ENCODE data around the gene STARD10. TPM values are rescaled to one million over a fixed set of nuclear protein-coding genes. Genes with fewer than 3 reads are reported as not detected.

STARD10 gene
- total RNA-seq, 2 experiments from 2014 or later = 10.5 to 12.9 TPM

GRCh38 chr11:72724851-72725723 is 68.8 kb downstream of the STARD10 start:
- Mint-ChIP-seq H3K27ac (peak overlapping the region; percentile 90), H3K4me3 (peak overlapping the region; percentile 82), H3K9me3 (no peaks in the 10 kb centered on the region), H3K27me3 (no peaks in the 10 kb centered on the region), H3K36me3 (ENCODE audit: low read depth) (peaks cover 24% of the 10 kb centered on the region), H3K4me1 (ENCODE audit: low read depth) (peaks cover 43% of the 10 kb centered on the region)
- DNase-seq (peak; percentile 67 to 94 (median 76)), ATAC-seq (ENCODE audit: poor library complexity) (peak; percentile 14)
- Histone ChIP-seq H3K36me3 (ENCODE audit: insufficient read depth, low read length) (peaks cover 16% of the 10 kb centered on the region), H3K27ac (ENCODE audit: low read depth in 1 of 2, low read length in 2 of 2) (peak overlapping the region in 1 of 2 donors; percentile 36), H3K4me1 (ENCODE audit: insufficient read depth, low read length) (peaks cover 49% of the 10 kb centered on the region), H3K9me3 (ENCODE audit: control insufficient read depth in 1 of 2, insufficient read depth in 1 of 2, low read length in 2 of 2) (no peaks in the 10 kb centered on the region), H3K4me3 (ENCODE audit: low read length) (no peak overlapping the region), H3K27me3 (ENCODE audit: control insufficient read depth in 1 of 2, insufficient read depth in 2 of 2, low read length in 2 of 2) (no peaks in the 10 kb centered on the region)
- peak; percentile 87 for TF ChIP-seq CTCF (IDR thresholded peaks at IDR 0.05)
- intact Hi-C loops (cut with DNase I, micrococcal nuclease) = loop anchor here (1.0 to 5.0 kb wide), 5 partner anchors 68 to 518 kb away; partner anchors contain the start of gene ATG16L2 (in 1 of the 2)
- ChIA-PET CTCF (interaction anchor here (0.6 to 4.3 kb wide), 32 partner anchors 9 to 454 kb away, joined by 3 to 80 read pairs (median 4); partner anchors contain the start of gene STARD10), POLR2A (interaction anchor here (0.6 to 5.1 kb wide), 12 partner anchors 11 to 453 kb away, joined by 3 to 54 read pairs (median 4); partner anchors contain the start of genes ATG16L2, FCHSD2 and STARD10)

GRCh38 chr11:72724021-72724551 is 69.8 kb downstream of the STARD10 start:
- ChIA-PET CTCF (interaction anchor here (4.3 kb wide), 1 partner anchor 69 kb away, joined by 80 read pairs; the partner anchor contains the start of gene STARD10), POLR2A (interaction anchor here (1.8 to 5.1 kb wide), 2 partner anchors 69 to 89 kb away, joined by 11 to 54 read pairs; partner anchors contain the start of gene STARD10)
- H3K36me3 Mint-ChIP-seq (ENCODE audit: low read depth) = peaks cover 31% of the 10 kb centered on the region
- Histone ChIP-seq H3K27ac (ENCODE audit: low read depth in 1 of 2, low read length in 2 of 2) (no peak overlapping the region), H3K4me1 (ENCODE audit: insufficient read depth, low read length) (peaks cover 59% of the 10 kb centered on the region), H3K27me3 (ENCODE audit: control insufficient read depth in 1 of 2, insufficient read depth in 2 of 2, low read length in 2 of 2) (no peaks in the 10 kb centered on the region), H3K9me3 (ENCODE audit: control insufficient read depth in 1 of 2, insufficient read depth in 1 of 2, low read length in 2 of 2) (no peaks in the 10 kb centered on the region), H3K36me3 (ENCODE audit: insufficient read depth, low read length) (peaks cover 20% of the 10 kb centered on the region), H3K4me3 (ENCODE audit: low read length) (no peak overlapping the region)
- peak overlapping the region; percentile 90 for H3K27ac Mint-ChIP-seq
- intact Hi-C loops (cut with DNase I, micrococcal nuclease) = loop anchor here in 1 of 2 experiments (2.0 kb wide), 1 partner anchor 519 kb away; no protein-coding TSS in a partner anchor
- no peak for ATAC-seq (ENCODE audit: poor library complexity)
- H3K4me3 Mint-ChIP-seq = peak overlapping the region; percentile 35
- no peaks in the 10 kb centered on the region for H3K27me3 Mint-ChIP-seq
- H3K9me3 Mint-ChIP-seq = no peaks in the 10 kb centered on the region
- no peak for TF ChIP-seq CTCF (IDR thresholded peaks at IDR 0.05)
- peak in 1 of 14 experiments; percentile 33 for DNase-seq
- peaks cover 49% of the 10 kb centered on the region for H3K4me1 Mint-ChIP-seq (ENCODE audit: low read depth)

- no peak for ATAC-seq (ENCODE audit: poor library complexity)
- Mint-ChIP-seq H3K4me1 (ENCODE audit: low read depth) (peaks cover 55% of the 10 kb centered on the region), H3K36me3 (ENCODE audit: low read depth) (peaks cover 36% of the 10 kb centered on the region), H3K27me3 (no peaks in the 10 kb centered on the region), H3K27ac (peak overlapping the region; percentile 90), H3K4me3 (peak overlapping the region; percentile 35), H3K9me3 (no peaks in the 10 kb centered on the region)
- DNase-seq = peak in 1 of 14 experiments; percentile 36
- Histone ChIP-seq H3K27me3 (ENCODE audit: control insufficient read depth in 1 of 2, insufficient read depth in 2 of 2, low read length in 2 of 2) (no peaks in the 10 kb centered on the region), H3K27ac (ENCODE audit: low read depth in 1 of 2, low read length in 2 of 2) (peak overlapping the region in 1 of 2 donors; percentile 79), H3K9me3 (ENCODE audit: control insufficient read depth in 1 of 2, insufficient read depth in 1 of 2, low read length in 2 of 2) (no peaks in the 10 kb centered on the region), H3K4me1 (ENCODE audit: insufficient read depth, low read length) (peaks cover 65% of the 10 kb centered on the region), H3K36me3 (ENCODE audit: insufficient read depth, low read length) (peaks cover 26% of the 10 kb centered on the region), H3K4me3 (ENCODE audit: low read length) (no peak overlapping the region)
- intact Hi-C loops (cut with DNase I, micrococcal nuclease) = no loop called here
- TF ChIP-seq CTCF (IDR thresholded peaks at IDR 0.05) = no peak
- ChIA-PET CTCF (interaction anchor here (4.3 kb wide), 1 partner anchor 70 kb away, joined by 80 read pairs; the partner anchor contains the start of gene STARD10), POLR2A (interaction anchor here (5.1 kb wide), 1 partner anchor 70 kb away, joined by 54 read pairs; the partner anchor contains the start of gene STARD10)
These were observed 70.3 kb downstream of the STARD10 start for GRCh38 chr11:72723508-72723907.

Data from CD4-positive, alpha-beta T cell (primary cell).